ENCODE measurements around the gene MAB21L3.

MAB21L3 gene

GRCh38 chr1:116110567-116111523 lies at the start of gene MAB21L3:
Gene MAB21L3, plus strand, starts transcription at chr1:116111399. Its CDS starts 1,217 bp downstream, at chr1:116112616.
- no peak for DNase-seq (ENCODE audit: low read depth in 2 of 2)

- no peak for DNase-seq (ENCODE audit: low read depth in 2 of 2)
These were observed 49.0 kb upstream of the MAB21L3 start for GRCh38 chr1:116062201-116062600.

GRCh38 chr1:116064616-116065015 lies 46.6 kb upstream of the MAB21L3 start:
- no peak for DNase-seq (ENCODE audit: low read depth in 2 of 2)

GRCh38 chr1:116066868-116067565 lies 44.2 kb upstream of the MAB21L3 start:
- no peak for DNase-seq (ENCODE audit: low read depth in 2 of 2)

GRCh38 chr1:116067566-116067890 lies 43.7 kb upstream of the MAB21L3 start:
- no peak for DNase-seq (ENCODE audit: low read depth in 2 of 2)

- no peak for DNase-seq (ENCODE audit: low read depth in 2 of 2)
These were observed 35.6 kb upstream of the MAB21L3 start for GRCh38 chr1:116075575-116075974.

GRCh38 chr1:116075990-116076389 lies 35.2 kb upstream of the MAB21L3 start:
- DNase-seq (ENCODE audit: low read depth in 2 of 2), result no peak

- no peak for DNase-seq (ENCODE audit: low read depth in 2 of 2)
These were observed 34.4 kb upstream of the MAB21L3 start for GRCh38 chr1:116076831-116077230.

- no peak for DNase-seq (ENCODE audit: low read depth in 2 of 2)
These were observed 32.4 kb upstream of the MAB21L3 start for GRCh38 chr1:116078699-116079223.

- no peak for DNase-seq (ENCODE audit: low read depth in 2 of 2)
These were observed 23.6 kb upstream of the MAB21L3 start for GRCh38 chr1:116087628-116088027.

GRCh38 chr1:116089870-116090269 lies 21.3 kb upstream of the MAB21L3 start:
- DNase-seq (ENCODE audit: low read depth in 2 of 2), result no peak

GRCh38 chr1:116091083-116091482 lies 20.1 kb upstream of the MAB21L3 start:
- no peak for DNase-seq (ENCODE audit: low read depth in 2 of 2)

- DNase-seq (ENCODE audit: low read depth in 2 of 2), result no peak
These were observed 18.3 kb upstream of the MAB21L3 start for GRCh38 chr1:116092752-116093489.

GRCh38 chr1:116095027-116095426 lies 16.2 kb upstream of the MAB21L3 start:
- no peak for DNase-seq (ENCODE audit: low read depth in 2 of 2)

GRCh38 chr1:116096013-116096618 lies 15.1 kb upstream of the MAB21L3 start:
- DNase-seq (ENCODE audit: low read depth in 2 of 2), result no peak

- DNase-seq (ENCODE audit: low read depth in 2 of 2), result no peak
These were observed 13.6 kb upstream of the MAB21L3 start for GRCh38 chr1:116097626-116098025.

- DNase-seq (ENCODE audit: low read depth in 2 of 2), result no peak
These were observed 11.8 kb upstream of the MAB21L3 start for GRCh38 chr1:116099379-116099778.

- DNase-seq (ENCODE audit: low read depth in 2 of 2), result no peak
These were observed 11.3 kb upstream of the MAB21L3 start for GRCh38 chr1:116099919-116100318.

- no peak for DNase-seq (ENCODE audit: low read depth in 2 of 2)
These were observed 6.5 kb upstream of the MAB21L3 start for GRCh38 chr1:116104667-116105066.

GRCh38 chr1:116105996-116106395 lies 5.2 kb upstream of the MAB21L3 start:
- no peak for DNase-seq (ENCODE audit: low read depth in 2 of 2)

GRCh38 chr1:116106646-116107045 lies 4.6 kb upstream of the MAB21L3 start:
- DNase-seq (ENCODE audit: low read depth in 2 of 2), result no peak

GRCh38 chr1:116107371-116107770 lies 3.8 kb upstream of the MAB21L3 start:
- DNase-seq (ENCODE audit: low read depth in 2 of 2), result no peak

Measured in stimulated activated CD8-positive, alpha-beta memory T cell treated with anti-CD3 and anti-CD28 coated beads, Interleukin-15, amount 100 ng/mL, for 48 hours (primary cell).